Activated B cell treated with CpG ODN at 0.5 μM for 24 hours (primary cell): Measurements from ENCODE around the gene LPCAT2. TPM values are rescaled to one million over a fixed set of nuclear protein-coding genes. Genes with fewer than 3 reads are reported as not detected.

Source experiments
- ATAC-seq: fragments of 200-7000 bp; cut with Tn5 transposase; one replicate; pipeline ENCODE4 v1.10.0; 2021; ENCODE audit warnings: low read depth, mild to moderate bottlenecking, moderate library complexity
- CTCF ChIA-PET: fragments of 350-600 bp; sonication (Branson Sonifier 250); formaldehyde crosslinking; loops from one replicate; lab custom pipeline; 2021; ENCODE audit warnings: antibody characterized with exemption; lab: Charles Lee
- POLR2A ChIA-PET: fragments of 350-600 bp; sonication (Branson Sonifier 250); formaldehyde crosslinking; loops from one replicate; lab custom pipeline; 2021; ENCODE audit warnings: antibody characterized with exemption; lab: Charles Lee
- DNase-seq: peaks from one replicate; pipeline ENCODE4 v3.0.0; 2022
- H3K27ac Mint-ChIP-seq: one replicate; pipeline ENCODE4 v1.8.0; 2020; ENCODE audit warnings: mixed read lengths
- H3K27me3 Mint-ChIP-seq: one replicate; pipeline ENCODE4 v1.8.0; 2021; ENCODE audit warnings: mixed read lengths
- H3K36me3 Mint-ChIP-seq: one replicate; pipeline ENCODE4 v1.8.0; 2021; ENCODE audit warnings: low read depth, mixed read lengths
- H3K4me1 Mint-ChIP-seq: one replicate; pipeline ENCODE4 v1.8.0; 2021; ENCODE audit warnings: mixed read lengths
- H3K4me3 Mint-ChIP-seq: one replicate; pipeline ENCODE4 v1.8.0; 2020; ENCODE audit warnings: mild to moderate bottlenecking, mixed read lengths
- H3K9me3 Mint-ChIP-seq: one replicate; pipeline ENCODE4 v1.8.0; 2020; ENCODE audit warnings: mixed read lengths
- CTCF ChIP-seq: fragments of 200-600 bp; IDR thresholded peaks from one replicate; pipeline ENCODE4 v1.8.0; 2022; ENCODE audit warnings: antibody characterized with exemption, mild to moderate bottlenecking
- intact Hi-C: fragments of 100-400 bp; cut with micrococcal nuclease; formaldehyde crosslinking; loops from one replicate; pipeline ENCODE4 v1.15.1; 2024
- total RNA-seq: library from RNA; stranded (reverse); gene quantifications from 2 replicates; pipeline ENCODE4 v1.2.3, GENCODE V29; 2022

LPCAT2 gene
- total RNA-seq, 1 donor from 2014 or later: 0.04 TPM

GRCh38 chr16:55543472-55543871 is 34.6 kb downstream of the LPCAT2 start:
- H3K27me3 Mint-ChIP-seq: no peaks in the 10 kb centered on the region
- ChIA-PET CTCF (no interaction called here), POLR2A (no interaction called here)
- no peaks in the 10 kb centered on the region for H3K4me1 Mint-ChIP-seq
- ATAC-seq: no peak
- no peaks in the 10 kb centered on the region for H3K9me3 Mint-ChIP-seq
- TF ChIP-seq CTCF: no peak
- no peak overlapping the region for H3K27ac Mint-ChIP-seq
- intact Hi-C loops: no loop called here
- no peak overlapping the region for H3K4me3 Mint-ChIP-seq
- no peak for DNase-seq
- no peaks in the 10 kb centered on the region for H3K36me3 Mint-ChIP-seq

GRCh38 chr16:55552621-55553020 is 43.7 kb downstream of the LPCAT2 start:
- intact Hi-C loops: no loop called here

GRCh38 chr16:55555436-55555835 is 46.6 kb downstream of the LPCAT2 start:
- no peaks in the 10 kb centered on the region for H3K27me3 Mint-ChIP-seq
- CTCF ChIA-PET: no interaction called here
- H3K27ac Mint-ChIP-seq: no peak overlapping the region
- no peaks in the 10 kb centered on the region for H3K4me1 Mint-ChIP-seq
- DNase-seq (no peak), ATAC-seq (no peak)
- intact Hi-C loops: no loop called here
- no peaks in the 10 kb centered on the region for H3K9me3 Mint-ChIP-seq
- TF ChIP-seq CTCF: no peak
- no peaks in the 10 kb centered on the region for H3K36me3 Mint-ChIP-seq
- POLR2A ChIA-PET: no interaction called here
- H3K4me3 Mint-ChIP-seq: no peak overlapping the region

More at GRCh38 chr16:55552621-55553020, 43.7 kb downstream of the LPCAT2 start:
- CTCF ChIA-PET: no interaction called here
- Mint-ChIP-seq H3K36me3 (no peaks in the 10 kb centered on the region), H3K4me1 (no peaks in the 10 kb centered on the region), H3K9me3 (no peaks in the 10 kb centered on the region), H3K4me3 (no peak overlapping the region), H3K27ac (no peak overlapping the region), H3K27me3 (no peaks in the 10 kb centered on the region)
- DNase-seq (no peak), ATAC-seq (no peak)
- no peak for TF ChIP-seq CTCF
- POLR2A ChIA-PET: no interaction called here

DNA sequence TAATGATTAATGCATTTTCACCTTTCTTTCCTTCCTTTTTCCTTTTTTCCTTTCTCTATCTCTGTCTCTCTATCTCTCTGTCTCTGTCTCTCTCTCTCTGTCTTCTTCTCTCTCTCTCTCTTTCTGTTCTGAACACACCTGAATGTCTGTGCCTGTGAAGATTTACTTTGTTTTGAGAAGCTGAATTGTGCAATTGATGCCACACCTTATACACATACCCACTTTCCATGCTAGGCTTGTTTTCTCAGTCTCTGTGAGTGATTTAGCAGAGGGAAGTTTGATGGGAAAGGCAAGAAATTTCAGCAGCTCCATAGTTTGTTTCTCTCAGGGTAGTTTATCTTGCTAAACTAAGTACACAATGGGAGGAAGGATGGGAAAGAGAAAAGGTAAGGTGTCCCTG is 48.3 kb downstream of the LPCAT2 start:
- no peaks in the 10 kb centered on the region for H3K9me3 Mint-ChIP-seq
- H3K4me3 Mint-ChIP-seq: no peak overlapping the region
- H3K27ac Mint-ChIP-seq: no peak overlapping the region
- no peaks in the 10 kb centered on the region for H3K4me1 Mint-ChIP-seq
- ChIA-PET POLR2A (no interaction called here), CTCF (no interaction called here)
- DNase-seq: no peak
- no peaks in the 10 kb centered on the region for H3K36me3 Mint-ChIP-seq
- intact Hi-C loops: no loop called here
- ATAC-seq: no peak
- no peak for TF ChIP-seq CTCF
- H3K27me3 Mint-ChIP-seq: no peaks in the 10 kb centered on the region

DNA sequence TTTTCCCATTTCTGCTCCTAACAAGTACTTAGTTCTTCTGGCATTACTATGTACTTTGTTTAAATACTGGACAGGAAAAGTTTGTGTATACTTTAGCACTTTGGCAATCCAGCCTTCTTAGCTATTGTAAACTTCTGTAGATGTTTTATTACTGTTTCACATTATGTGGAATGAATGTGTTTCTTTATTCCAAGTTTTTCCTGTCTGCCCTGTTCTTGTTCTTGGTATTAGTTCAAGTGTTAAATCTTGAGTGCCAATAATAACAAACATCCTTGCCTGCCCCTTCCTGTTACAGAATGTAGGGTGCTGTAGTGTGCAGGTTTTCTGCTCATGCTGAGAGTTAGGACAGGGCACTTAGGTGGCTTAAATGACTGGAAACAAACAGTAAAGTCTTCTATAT is 50.4 kb downstream of the LPCAT2 start:
- ChIA-PET CTCF (no interaction called here), POLR2A (no interaction called here)
- H3K27me3 Mint-ChIP-seq: peaks cover 3% of the 10 kb centered on the region
- intact Hi-C loops: no loop called here
- no peak for DNase-seq
- H3K36me3 Mint-ChIP-seq: no peaks in the 10 kb centered on the region
- no peak for TF ChIP-seq CTCF
- no peak overlapping the region for H3K27ac Mint-ChIP-seq
- no peak for ATAC-seq
- no peaks in the 10 kb centered on the region for H3K9me3 Mint-ChIP-seq
- no peak overlapping the region for H3K4me3 Mint-ChIP-seq
- no peaks in the 10 kb centered on the region for H3K4me1 Mint-ChIP-seq
